AG04450 (cell line): ENCODE results near the gene EIF1. TPM values are rescaled to one million over a fixed set of nuclear protein-coding genes. Genes with fewer than 3 reads are reported as not detected.

ENCODE experiments used
- CTCF ChIA-PET: fragments of 300-600, 350-600 bp; formaldehyde crosslinking; extraction: SDS; loops from one replicate; lab custom pipeline; 2022; ENCODE audit warnings: antibody characterized with exemption, inconsistent platforms; lab: Charles Lee
- POLR2A ChIA-PET: fragments of 350-600 bp; formaldehyde crosslinking; extraction: SDS; loops from one replicate; lab custom pipeline; 2021; ENCODE audit warnings: antibody characterized with exemption, inconsistent platforms; lab: Yijun Ruan, JAX
- DNase-seq: peaks from one replicate; pipeline ENCODE4 v3.0.0-alpha.2; 2011; ENCODE audit warnings: low read depth, low spot score
- H3K27ac ChIP-seq: one replicate; pipeline ENCODE4 v1.5.1; 2012; ENCODE audit warnings: low read depth, low read length, control low read depth
- H3K27me3 ChIP-seq: one replicate; pipeline ENCODE4 v1.6.0; 2012; ENCODE audit warnings: low read length; ENCODE audit not compliant: control insufficient read depth, insufficient read depth
- H3K4me3 ChIP-seq: 2 replicates; pipeline ENCODE4 v1.5.1; 2011; ENCODE audit warnings: mild to moderate bottlenecking, low read depth, low read length, control low read depth
- H3K9me3 ChIP-seq: 2 replicates; pipeline ENCODE4 v1.5.1; 2012; ENCODE audit warnings: low read length; ENCODE audit not compliant: control insufficient read depth, insufficient read depth
- polyA plus RNA-seq: library from polyadenylated mRNA; depleted of rRNA; stranded (reverse); fragments of >200 nt; gene quantifications from 2 replicates; pipeline ENCODE4 v1.2.3, GENCODE V29; 2011
- TF ChIP-seq, protein P1 (sequence below): IDR thresholded peaks from 2 replicates; pipeline ENCODE4 v1.5.1; 2011; ENCODE audit warnings: low read depth, low read length, control low read depth, inconsistent platforms

The EIF1 gene
- polyA plus RNA-seq, 1 experiment = 549 TPM

DNA sequence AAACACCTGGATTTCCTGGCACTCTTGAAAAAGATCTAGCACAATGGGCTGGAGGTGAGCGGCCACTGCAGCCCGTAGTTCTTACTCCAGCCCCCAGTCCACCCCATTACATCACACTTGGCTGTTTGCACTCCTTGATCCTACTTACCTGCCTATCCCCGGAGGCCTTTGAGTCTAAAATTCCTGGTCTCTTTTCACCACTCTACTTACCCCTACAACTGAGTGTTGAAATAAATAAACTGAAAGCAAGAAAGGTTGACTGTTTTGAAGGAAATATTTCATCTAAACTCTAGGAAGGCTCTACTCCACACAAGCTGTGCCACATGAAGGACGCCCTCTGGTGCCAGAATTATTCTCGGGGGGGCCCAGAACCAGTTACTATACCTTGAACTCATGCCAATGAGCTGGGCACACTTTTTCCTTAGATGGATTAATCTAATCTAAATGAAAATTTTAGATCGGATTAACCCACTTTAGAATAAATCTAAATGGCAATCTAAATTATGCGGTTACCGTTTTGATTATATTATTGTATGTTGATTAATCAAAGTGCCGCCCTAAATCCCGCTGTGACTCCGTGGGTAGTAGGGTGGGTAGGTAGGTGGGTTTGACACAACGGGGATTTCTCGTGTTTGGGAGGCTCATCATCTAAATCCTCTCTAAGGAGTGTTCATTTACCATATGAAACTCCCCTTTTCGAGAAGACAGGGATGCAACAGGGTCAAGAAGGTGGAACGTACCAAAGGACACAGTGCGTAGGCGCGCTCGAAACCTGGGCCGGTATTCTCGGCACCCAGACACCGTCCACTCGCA is 651 bp upstream of the EIF1 start:
- CTCF ChIA-PET = interaction anchor here (1.0 to 1.8 kb wide), 5 partner anchors 9 to 138 kb away, joined by 4 to 7 read pairs (median 4); no protein-coding TSS in a partner anchor
- H3K4me3 ChIP-seq = peak overlapping the region; percentile 81

DNA sequence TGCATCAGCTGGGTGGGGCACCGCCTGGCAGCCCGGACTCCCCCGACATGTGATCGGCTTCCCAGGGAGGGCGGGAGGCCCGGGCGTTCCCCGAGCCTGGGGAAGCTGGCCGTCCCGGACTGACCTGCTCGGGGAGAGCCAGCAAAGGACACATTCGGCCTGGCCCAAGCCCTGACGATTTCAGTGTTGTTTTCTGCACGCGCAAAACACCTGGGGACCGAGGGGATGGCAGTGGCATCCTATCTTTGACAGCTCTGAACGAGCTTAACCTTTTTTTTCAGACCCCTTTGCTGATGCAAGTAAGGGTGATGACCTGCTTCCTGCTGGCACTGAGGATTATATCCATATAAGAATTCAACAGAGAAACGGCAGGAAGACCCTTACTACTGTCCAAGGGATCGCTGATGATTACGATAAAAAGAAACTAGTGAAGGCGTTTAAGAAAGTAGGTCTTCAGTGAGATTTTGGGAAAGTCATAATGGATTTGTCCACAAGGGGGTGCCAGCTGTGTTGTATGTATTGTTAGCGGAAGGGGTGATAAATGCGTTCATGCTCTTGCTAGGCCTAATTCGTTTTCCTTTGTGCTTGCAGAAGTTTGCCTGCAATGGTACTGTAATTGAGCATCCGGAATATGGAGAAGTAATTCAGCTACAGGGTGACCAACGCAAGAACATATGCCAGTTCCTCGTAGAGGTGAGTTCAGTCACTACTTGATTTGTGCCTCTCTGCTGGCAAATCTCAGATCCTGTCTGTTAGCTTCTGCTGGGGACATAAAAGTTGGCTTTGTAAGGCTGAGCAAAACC is 1.0 kb downstream of the EIF1 start:
- CTCF ChIA-PET = interaction anchor here (0.6 to 2.2 kb wide), 9 partner anchors 16 to 1329 kb away, joined by 3 to 7 read pairs (median 4); no protein-coding TSS in a partner anchor
- H3K27me3 ChIP-seq = no peaks in the 10 kb centered on the region
- H3K9me3 ChIP-seq = peaks cover 3% of the 10 kb centered on the region
- DNase-seq = no peak
- H3K27ac ChIP-seq = peak overlapping the region; percentile 100
- POLR2A ChIA-PET = interaction anchor here (0.5 to 2.2 kb wide), 26 partner anchors 10 to 1272 kb away, joined by 3 to 64 read pairs (median 4); partner anchors contain the start of genes ACLY, DNAJC7, HAP1 and JUP
- TF ChIP-seq, protein P1, sequence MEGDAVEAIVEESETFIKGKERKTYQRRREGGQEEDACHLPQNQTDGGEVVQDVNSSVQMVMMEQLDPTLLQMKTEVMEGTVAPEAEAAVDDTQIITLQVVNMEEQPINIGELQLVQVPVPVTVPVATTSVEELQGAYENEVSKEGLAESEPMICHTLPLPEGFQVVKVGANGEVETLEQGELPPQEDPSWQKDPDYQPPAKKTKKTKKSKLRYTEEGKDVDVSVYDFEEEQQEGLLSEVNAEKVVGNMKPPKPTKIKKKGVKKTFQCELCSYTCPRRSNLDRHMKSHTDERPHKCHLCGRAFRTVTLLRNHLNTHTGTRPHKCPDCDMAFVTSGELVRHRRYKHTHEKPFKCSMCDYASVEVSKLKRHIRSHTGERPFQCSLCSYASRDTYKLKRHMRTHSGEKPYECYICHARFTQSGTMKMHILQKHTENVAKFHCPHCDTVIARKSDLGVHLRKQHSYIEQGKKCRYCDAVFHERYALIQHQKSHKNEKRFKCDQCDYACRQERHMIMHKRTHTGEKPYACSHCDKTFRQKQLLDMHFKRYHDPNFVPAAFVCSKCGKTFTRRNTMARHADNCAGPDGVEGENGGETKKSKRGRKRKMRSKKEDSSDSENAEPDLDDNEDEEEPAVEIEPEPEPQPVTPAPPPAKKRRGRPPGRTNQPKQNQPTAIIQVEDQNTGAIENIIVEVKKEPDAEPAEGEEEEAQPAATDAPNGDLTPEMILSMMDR = peak; percentile 71
- peak overlapping the region; percentile 99 for H3K4me3 ChIP-seq

More for the DNA sequence above, 651 bp upstream of the EIF1 start:
- POLR2A ChIA-PET = interaction anchor here (0.6 to 2.2 kb wide), 46 partner anchors 9 to 1708 kb away, joined by 3 to 64 read pairs (median 3); partner anchors contain the start of genes ACLY, JUP, KLHL11 and NKIRAS2
- TF ChIP-seq, protein P1 = 0 out of 2 replicates have a peak, but pooled peaks have one; percentile 11
- peaks cover 6% of the 10 kb centered on the region for H3K27me3 ChIP-seq
- DNase-seq = no peak
- peak overlapping the region; percentile 47 for H3K27ac ChIP-seq
- H3K9me3 ChIP-seq = peaks cover 3% of the 10 kb centered on the region

DNA sequence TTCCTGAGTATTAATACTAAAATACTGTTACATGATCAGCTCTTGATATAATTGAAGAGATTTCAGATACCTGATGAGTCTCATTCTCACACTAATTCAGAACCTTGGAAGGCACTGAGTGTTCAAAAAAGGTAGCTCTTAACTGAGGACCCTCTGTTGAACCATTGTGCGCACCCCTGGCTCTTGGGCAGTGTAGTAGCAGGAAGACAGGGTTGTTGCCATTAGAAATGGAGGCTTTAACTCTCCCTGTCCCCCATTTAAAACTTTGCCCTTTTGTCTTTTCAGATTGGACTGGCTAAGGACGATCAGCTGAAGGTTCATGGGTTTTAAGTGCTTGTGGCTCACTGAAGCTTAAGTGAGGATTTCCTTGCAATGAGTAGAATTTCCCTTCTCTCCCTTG is 1.8 kb downstream of the EIF1 start:
- ChIA-PET POLR2A (interaction anchor here (0.8 kb wide), 1 partner anchor 96 kb away, joined by 3 read pairs; the partner anchor contains the start of gene JUP), CTCF (interaction anchor here (0.5 to 2.2 kb wide), 7 partner anchors 15 to 1491 kb away, joined by 3 to 7 read pairs (median 4); no protein-coding TSS in a partner anchor)
- Histone ChIP-seq H3K9me3 (peaks cover 3% of the 10 kb centered on the region), H3K4me3 (peak overlapping the region; percentile 99), H3K27me3 (no peaks in the 10 kb centered on the region), H3K27ac (no peak overlapping the region)
- no peak for DNase-seq
- TF ChIP-seq, protein P1 = no peak

DNA sequence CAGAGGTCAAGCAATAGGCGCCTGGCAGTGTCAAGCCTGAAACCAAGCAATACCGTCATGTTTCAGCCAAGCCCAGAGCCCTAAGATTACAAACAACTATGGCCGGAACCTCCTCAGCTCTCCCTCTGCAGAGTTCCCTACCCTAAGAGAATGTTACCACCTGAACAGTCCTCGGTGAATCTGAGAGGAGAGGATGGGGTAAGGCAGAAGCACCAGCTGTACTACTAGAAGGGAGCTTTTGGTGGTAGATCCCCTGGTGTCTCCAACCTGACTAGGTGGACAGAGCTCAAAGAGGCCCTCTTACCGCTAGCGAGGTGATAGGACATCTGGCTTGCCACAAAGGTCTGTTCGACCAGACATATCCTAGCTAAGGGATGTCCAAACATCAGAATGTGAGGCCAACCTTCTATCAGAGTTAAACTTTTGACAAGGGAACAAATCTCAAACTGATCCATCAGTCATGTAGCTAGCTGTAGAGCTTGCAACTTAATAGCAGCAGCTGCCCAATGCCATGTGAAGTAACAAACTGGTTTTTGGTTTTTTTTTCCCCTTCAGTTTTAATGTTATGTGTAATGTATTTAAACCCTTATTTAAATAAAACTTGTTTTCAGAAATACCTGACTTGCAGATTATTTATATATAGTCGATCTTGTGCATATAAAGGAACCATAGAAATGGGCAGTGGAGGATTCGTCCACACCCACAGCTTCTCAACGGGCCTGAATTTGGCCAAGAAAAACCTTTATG is 2.5 kb downstream of the EIF1 start:
- peaks cover 3% of the 10 kb centered on the region for H3K9me3 ChIP-seq
- TF ChIP-seq, protein P1 = no peak
- H3K4me3 ChIP-seq = peak overlapping the region; percentile 99
- H3K27ac ChIP-seq = peak overlapping the region; percentile 62
- H3K27me3 ChIP-seq = no peaks in the 10 kb centered on the region
- no peak for DNase-seq
- POLR2A ChIA-PET = interaction anchor here (0.8 kb wide), 1 partner anchor 96 kb away, joined by 3 read pairs; the partner anchor contains the start of gene JUP
- CTCF ChIA-PET = interaction anchor here (0.5 to 2.2 kb wide), 5 partner anchors 24 to 1492 kb away, joined by 3 to 7 read pairs (median 4); no protein-coding TSS in a partner anchor
